H9 (cell line): Measurements from ENCODE around the gene TMEM255A. TPM values are rescaled to one million over a fixed set of nuclear protein-coding genes. Genes with fewer than 3 reads are reported as not detected.

ENCODE experiments used
- DNase-seq: peaks from one replicate; pipeline ENCODE4 v3.0.0-alpha.2; 2017
- H2AFZ ChIP-seq: one replicate; pipeline ENCODE4 v1.6.1; 2013; ENCODE audit warnings: mild to moderate bottlenecking, low read length, control low read depth, moderate library complexity
- H2AK5ac ChIP-seq: 2 replicates; pipeline ENCODE4 v1.6.1; 2013; ENCODE audit warnings: low read length, control low read depth, mixed read lengths; ENCODE audit not compliant: insufficient read length
- H2BK120ac ChIP-seq: one replicate; pipeline ENCODE4 v1.6.1; 2013; ENCODE audit warnings: low read depth, mild to moderate bottlenecking, low read length, control low read depth, inconsistent platforms; ENCODE audit not compliant: poor library complexity, severe bottlenecking
- H2BK12ac ChIP-seq: 2 replicates; pipeline ENCODE4 v1.6.1; 2013; ENCODE audit warnings: low read length, control low read depth, mixed read lengths, low read depth; ENCODE audit not compliant: insufficient read length
- H2BK15ac ChIP-seq: 2 replicates; pipeline ENCODE4 v1.6.1; 2013; ENCODE audit warnings: low read depth, low read length, control low read depth
- H2BK20ac ChIP-seq: one replicate; pipeline ENCODE4 v1.6.1; 2013; ENCODE audit warnings: low read depth, mild to moderate bottlenecking, low read length, control low read depth, inconsistent platforms; ENCODE audit not compliant: poor library complexity, severe bottlenecking
- H2BK5ac ChIP-seq: 2 replicates; pipeline ENCODE4 v1.6.1; 2013; ENCODE audit warnings: low read length, control low read depth, mixed read lengths; ENCODE audit not compliant: insufficient read length
- H3K14ac ChIP-seq: 2 replicates; pipeline ENCODE4 v1.6.1; 2013; ENCODE audit warnings: low read length, control low read depth; ENCODE audit not compliant: insufficient read depth
- H3K18ac ChIP-seq: 2 replicates; pipeline ENCODE4 v1.6.1; 2013; ENCODE audit warnings: low read depth, mild to moderate bottlenecking, mixed read lengths, low read length, control low read depth; ENCODE audit not compliant: insufficient read length
- H3K23ac ChIP-seq: 2 replicates; pipeline ENCODE4 v1.6.1; 2013; ENCODE audit warnings: low read length, control low read depth, mixed read lengths, low read depth; ENCODE audit not compliant: insufficient read length
- H3K23me2 ChIP-seq: 2 replicates; pipeline ENCODE4 v1.6.1; 2013; ENCODE audit warnings: low read depth, mild to moderate bottlenecking, mixed read lengths, low read length, control low read depth; ENCODE audit not compliant: insufficient read length, poor library complexity, severe bottlenecking
- H3K27ac ChIP-seq: 2 replicates; pipeline ENCODE4 v1.5.1; 2013; ENCODE audit warnings: low read length, control low read depth, mixed read lengths, low read depth; ENCODE audit not compliant: insufficient read length
- H3K27me3 ChIP-seq: 2 replicates; pipeline ENCODE4 v1.6.1; 2013; ENCODE audit warnings: low read length, control low read depth, inconsistent platforms; ENCODE audit not compliant: insufficient read depth
- H3K4ac ChIP-seq: 2 replicates; pipeline ENCODE4 v1.6.1; 2013; ENCODE audit warnings: low read depth, mild to moderate bottlenecking, control low read depth, inconsistent platforms, low read length, moderate library complexity
- H3K4me1 ChIP-seq: 2 replicates; pipeline ENCODE4 v1.6.1; 2013; ENCODE audit warnings: low read length, control low read depth, inconsistent platforms; ENCODE audit not compliant: insufficient read depth
- H3K4me2 ChIP-seq: 2 replicates; pipeline ENCODE4 v1.6.1; 2013; ENCODE audit warnings: low read length, control low read depth, mixed read lengths; ENCODE audit not compliant: insufficient read length, insufficient read depth
- H3K56ac ChIP-seq: 2 replicates; pipeline ENCODE4 v1.6.1; 2013; ENCODE audit warnings: low read depth, mild to moderate bottlenecking, mixed read lengths, low read length, control low read depth; ENCODE audit not compliant: insufficient read length
- H3K79me1 ChIP-seq: 2 replicates; pipeline ENCODE4 v1.6.1; 2013; ENCODE audit warnings: low read depth, mild to moderate bottlenecking, moderate library complexity, low read length, control low read depth, inconsistent platforms; ENCODE audit not compliant: insufficient read depth, poor library complexity, severe bottlenecking
- H3K79me2 ChIP-seq: 2 replicates; pipeline ENCODE4 v1.6.1; 2013; ENCODE audit warnings: low read length, control low read depth, inconsistent platforms; ENCODE audit not compliant: insufficient read depth
- H3K9ac ChIP-seq: 2 replicates; pipeline ENCODE4 v1.6.1; 2013; ENCODE audit warnings: low read length, control low read depth, mixed read lengths; ENCODE audit not compliant: insufficient read length; ENCODE audit errors: extremely low read depth
- H3K9me3 ChIP-seq: one replicate; pipeline ENCODE4 v1.6.1; 2013; ENCODE audit warnings: low read depth, low read length, inconsistent platforms; ENCODE audit not compliant: control insufficient read depth
- H3T11ph ChIP-seq: one replicate; pipeline ENCODE4 v1.6.1; 2013; ENCODE audit warnings: mild to moderate bottlenecking, low read length, control low read depth, inconsistent platforms
- H4K20me1 ChIP-seq: one replicate; pipeline ENCODE4 v1.6.1; 2013; ENCODE audit not compliant: control insufficient read depth, insufficient read length, insufficient read depth
- H4K5ac ChIP-seq: 2 replicates; pipeline ENCODE4 v1.6.1; 2013; ENCODE audit warnings: low read depth, mild to moderate bottlenecking, mixed read lengths, low read length, control low read depth; ENCODE audit not compliant: insufficient read length
- H4K8ac ChIP-seq: replicated peaks from 2 replicates; pipeline ENCODE4 v1.6.1; 2013; ENCODE audit warnings: low read length, control low read depth, mixed read lengths, low read depth; ENCODE audit not compliant: insufficient read length
- H4K91ac ChIP-seq: 2 replicates; pipeline ENCODE4 v1.6.1; 2013; ENCODE audit warnings: low read depth, mild to moderate bottlenecking, moderate library complexity, mixed read lengths, low read length, control low read depth; ENCODE audit not compliant: insufficient read length
- H3K27ac Mint-ChIP-seq, 3 experiments: 2 replicates in 2 of 3; 3 replicates in 1 of 3; pipeline ENCODE4 v1.8.0; 2020 to 2021; ENCODE audit warnings: mixed read lengths in 3 of 3, mild to moderate bottlenecking in 1 of 3, moderate library complexity in 1 of 3
- H3K27me3 Mint-ChIP-seq: 2 replicates; pipeline ENCODE4 v1.8.0; 2021; ENCODE audit warnings: low read depth, mild to moderate bottlenecking, moderate library complexity, mixed read lengths
- H3K36me3 Mint-ChIP-seq, 3 experiments: 2 replicates in 2 of 3; 3 replicates in 1 of 3; pipeline ENCODE4 v1.8.0; 2020 to 2021; ENCODE audit warnings: low read depth in 3 of 3, mixed read lengths in 3 of 3; ENCODE audit not compliant: insufficient read depth in 1 of 3
- H3K4me1 Mint-ChIP-seq, 2 experiments: 2 replicates each; pipeline ENCODE4 v1.8.0; 2020; ENCODE audit warnings: mixed read lengths in 2 of 2
- H3K4me3 Mint-ChIP-seq, 2 experiments: 2 replicates in 1 of 2; 3 replicates in 1 of 2; pipeline ENCODE4 v1.8.0; 2020 to 2021; ENCODE audit warnings: mild to moderate bottlenecking in 2 of 2, mixed read lengths in 2 of 2, moderate library complexity in 1 of 2
- H3K9me3 Mint-ChIP-seq, 2 experiments: 2 replicates in 1 of 2; 3 replicates in 1 of 2; pipeline ENCODE4 v1.8.0; 2020; ENCODE audit warnings: mild to moderate bottlenecking in 2 of 2, mixed read lengths in 2 of 2, moderate library complexity in 1 of 2
- WGBS: extraction: QIAGEN DNeasy Blood & Tissue Kit; methylation state at CpG from one replicate; pipeline ENCODE4 v1.1.7; 2013; ENCODE audit warnings: missing lambda C conversion rate, low lambda C conversion rate, mixed read lengths; ENCODE audit not compliant: insufficient read length; ENCODE audit errors: extremely low coverage; 5-methylcytosine and 5-hydroxymethylcytosine counted together
- total RNA-seq: library from RNA; stranded (reverse); gene quantifications from 2 replicates; pipeline ENCODE4 v1.2.1, GENCODE V29; 2021
- TF ChIP-seq, protein P1 (sequence below): fragments of 200-600 bp; sonication (generic); conservative IDR thresholded peaks from 3 replicates; pipeline ENCODE4 v1.8.0; 2021; ENCODE audit warnings: antibody characterized with exemption, mild to moderate bottlenecking

The TMEM255A gene
- total RNA-seq, 1 experiment from 2014 or later = 0.77 TPM

DNA sequence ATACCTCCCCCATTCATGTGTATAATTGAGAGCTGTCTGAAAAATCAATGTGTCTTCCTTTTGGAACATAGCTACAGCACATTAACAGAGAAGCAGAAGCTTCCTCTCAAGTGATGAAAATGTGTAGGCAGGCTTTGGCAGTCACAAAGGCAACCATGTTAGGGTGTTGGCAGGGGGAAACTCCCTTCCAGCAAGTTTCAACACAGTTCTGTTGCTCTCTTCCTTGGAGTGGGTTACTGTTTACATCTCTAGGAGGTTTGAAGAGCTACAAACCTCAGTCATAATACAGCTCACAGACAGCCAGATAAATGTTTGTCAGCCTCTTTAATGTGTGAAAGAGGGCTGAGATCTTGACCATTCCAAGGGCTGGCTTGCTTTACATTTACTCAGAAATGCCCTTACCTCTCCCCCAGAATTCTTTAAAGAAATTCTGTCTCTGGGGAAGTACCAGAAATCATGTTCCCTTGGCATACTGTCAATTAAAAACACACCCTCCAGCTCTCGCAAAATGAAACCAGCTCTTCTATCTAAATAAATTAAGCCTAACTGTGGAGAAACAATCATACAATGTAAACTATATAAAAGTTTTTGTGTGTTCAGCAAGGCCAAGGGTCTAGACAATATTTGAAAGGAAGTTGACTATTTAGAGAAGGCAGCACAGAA lies 41.8 kb downstream of the TMEM255A start:
- Histone ChIP-seq H3K4me1 (no peaks in the 10 kb centered on the region), H2BK20ac (no peak overlapping the region), H2AK5ac (no peak overlapping the region), H3K9ac (no peak overlapping the region), H4K5ac (no peak overlapping the region), H2AFZ (no peak overlapping the region), H3K79me1 (no peaks in the 10 kb centered on the region), H4K20me1 (no peaks in the 10 kb centered on the region), H3K9me3 (peaks cover 12% of the 10 kb centered on the region), H3K23ac (no peak overlapping the region), H3T11ph (no peak overlapping the region), H4K8ac (no peak overlapping the region), H3K27ac (no peak overlapping the region), H3K14ac (no peak overlapping the region), H3K56ac (no peak overlapping the region), H2BK12ac (no peak overlapping the region), H3K18ac (no peak overlapping the region), H4K91ac (no peak overlapping the region), H2BK15ac (no peak overlapping the region), H3K27me3 (no peaks in the 10 kb centered on the region), H3K79me2 (no peaks in the 10 kb centered on the region), H2BK5ac (no peak overlapping the region), H2BK120ac (no peak overlapping the region), H3K23me2 (no peaks in the 10 kb centered on the region), H3K4ac (no peak overlapping the region), H3K4me2 (no peak overlapping the region)
- peaks cover 0 to 2% (median 0%) of the 10 kb centered on the region in 3 experiments; a peak in 2 of 7 replicates for H3K36me3 Mint-ChIP-seq
- H3K27me3 Mint-ChIP-seq = peaks cover 28% of the 10 kb centered on the region
- H3K9me3 Mint-ChIP-seq = peaks cover 65 to 73% of the 10 kb centered on the region in 2 experiments
- peaks cover 3 to 4% of the 10 kb centered on the region in 2 experiments for H3K4me1 Mint-ChIP-seq
- no peak overlapping the region for H3K27ac Mint-ChIP-seq
- no peak overlapping the region for H3K4me3 Mint-ChIP-seq
- no peak for DNase-seq
- no CpG with 5 or more reads among the region's 1 CpG for WGBS
- TF ChIP-seq, protein P1, sequence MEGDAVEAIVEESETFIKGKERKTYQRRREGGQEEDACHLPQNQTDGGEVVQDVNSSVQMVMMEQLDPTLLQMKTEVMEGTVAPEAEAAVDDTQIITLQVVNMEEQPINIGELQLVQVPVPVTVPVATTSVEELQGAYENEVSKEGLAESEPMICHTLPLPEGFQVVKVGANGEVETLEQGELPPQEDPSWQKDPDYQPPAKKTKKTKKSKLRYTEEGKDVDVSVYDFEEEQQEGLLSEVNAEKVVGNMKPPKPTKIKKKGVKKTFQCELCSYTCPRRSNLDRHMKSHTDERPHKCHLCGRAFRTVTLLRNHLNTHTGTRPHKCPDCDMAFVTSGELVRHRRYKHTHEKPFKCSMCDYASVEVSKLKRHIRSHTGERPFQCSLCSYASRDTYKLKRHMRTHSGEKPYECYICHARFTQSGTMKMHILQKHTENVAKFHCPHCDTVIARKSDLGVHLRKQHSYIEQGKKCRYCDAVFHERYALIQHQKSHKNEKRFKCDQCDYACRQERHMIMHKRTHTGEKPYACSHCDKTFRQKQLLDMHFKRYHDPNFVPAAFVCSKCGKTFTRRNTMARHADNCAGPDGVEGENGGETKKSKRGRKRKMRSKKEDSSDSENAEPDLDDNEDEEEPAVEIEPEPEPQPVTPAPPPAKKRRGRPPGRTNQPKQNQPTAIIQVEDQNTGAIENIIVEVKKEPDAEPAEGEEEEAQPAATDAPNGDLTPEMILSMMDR = no peak
